Measurements from ENCODE around the gene LPAR1. TPM values are rescaled to one million over a fixed set of nuclear protein-coding genes. Genes with fewer than 3 reads are reported as not detected.

The LPAR1 gene
- total RNA-seq, 1 experiment from 2014 or later = 4.9 TPM

- TF ChIP-seq FOXP4 (CRISPR knock-in tag; IDR thresholded peaks at IDR 0.05) (no peak), E2F5 (CRISPR knock-in tag; IDR thresholded peaks at IDR 0.05) (no peak), USF2 (CRISPR knock-in tag; IDR thresholded peaks at IDR 0.05) (no peak), ZNF423 (CRISPR knock-in tag; IDR thresholded peaks at IDR 0.05) (no peak), HMGXB4 (CRISPR knock-in tag; IDR thresholded peaks at IDR 0.05) (no peak)
These were observed 151.0 kb downstream of the LPAR1 start (continued) for GRCh38 chr9:110887276-110887675.

GRCh38 chr9:110886832-110887231 lies 151.4 kb downstream of the LPAR1 start:
- ATAC-seq (no peak), DNase-seq (ENCODE audit: low spot score) (no peak)
- no peak overlapping the region for H3K4me3 Mint-ChIP-seq
- H3K36me3 Mint-ChIP-seq = no peaks in the 10 kb centered on the region
- ChIA-PET CTCF (no interaction called here), POLR2A (no interaction called here)
- no peaks in the 10 kb centered on the region for H3K27me3 Mint-ChIP-seq (ENCODE audit: low read depth)
- peaks cover 19% of the 10 kb centered on the region for H3K4me1 Mint-ChIP-seq
- H3K27ac Mint-ChIP-seq = no peak overlapping the region
- no peaks in the 10 kb centered on the region for H3K9me3 Mint-ChIP-seq
- TF ChIP-seq CBFB (CRISPR knock-in tag; IDR thresholded peaks at IDR 0.05; ENCODE audit: low read depth) (no peak), STAT6 (CRISPR knock-in tag; conservative IDR thresholded peaks at IDR 0.05; ENCODE audit: low read depth) (no peak), ZBTB43 (CRISPR knock-in tag; IDR thresholded peaks at IDR 0.05) (no peak), ZNF219 (CRISPR knock-in tag; IDR thresholded peaks at IDR 0.05; ENCODE audit: borderline replicate concordance) (no peak), CREB1 (CRISPR knock-in tag; IDR thresholded peaks at IDR 0.05) (no peak), ELF4 (CRISPR knock-in tag; IDR thresholded peaks at IDR 0.05; ENCODE audit: low read depth) (no peak), ETV6 (CRISPR knock-in tag; IDR thresholded peaks at IDR 0.05) (no peak), ATF6 (CRISPR knock-in tag; IDR thresholded peaks at IDR 0.05) (no peak), PREB (CRISPR knock-in tag; IDR thresholded peaks at IDR 0.05; ENCODE audit: borderline replicate concordance) (no peak), TEAD4 (CRISPR knock-in tag; IDR thresholded peaks at IDR 0.05) (no peak), ESRRA (CRISPR knock-in tag; IDR thresholded peaks at IDR 0.05; ENCODE audit: borderline replicate concordance) (no peak), TEAD1 (CRISPR knock-in tag; IDR thresholded peaks at IDR 0.05) (no peak), ZMAT4 (CRISPR knock-in tag; IDR thresholded peaks at IDR 0.05) (no peak)
